Activated T-cell treated with anti-CD3 and anti-CD28 coated beads, Interleukin-2, amount 50 U/mL, for 4 hours (primary cell): ENCODE measurements around the gene NUP43. TPM values are rescaled to one million over a fixed set of nuclear protein-coding genes. Genes with fewer than 3 reads are reported as not detected.
A peak's percentile ranks its signal among the peaks of the same experiment; 100 is the strongest.

Experiments
- ATAC-seq, 2 donors: fragments of 200-7000 bp; cut with Tn5 transposase; one replicate each; pipeline ENCODE4 v1.10.0; 2021
- DNase-seq: peaks from one replicate; pipeline ENCODE4 v3.0.0-alpha.2; 2020
- H3K27me3 Mint-ChIP-seq: one replicate; pipeline ENCODE4 v1.8.0; 2021; ENCODE audit warnings: low read depth, mixed read lengths
- H3K36me3 Mint-ChIP-seq: one replicate; pipeline ENCODE4 v1.8.0; 2022; ENCODE audit warnings: mixed read lengths; ENCODE audit not compliant: insufficient read depth
- H3K4me1 Mint-ChIP-seq: one replicate; pipeline ENCODE4 v1.8.0; 2021; ENCODE audit warnings: low read depth, mixed read lengths
- H3K4me3 Mint-ChIP-seq: one replicate; pipeline ENCODE4 v1.8.0; 2021; ENCODE audit warnings: mild to moderate bottlenecking, moderate library complexity, mixed read lengths
- H3K9me3 Mint-ChIP-seq: one replicate; pipeline ENCODE4 v1.8.0; 2021; ENCODE audit warnings: mixed read lengths
- total RNA-seq, 3 donors: library from RNA; stranded (reverse); gene quantifications; one replicate each; pipeline ENCODE4 v1.2.1, GENCODE V29; 2021

NUP43 gene
- total RNA-seq, 3 donors from 2014 or later, result 54.1 to 67.1 (median 62.8) TPM

DNA sequence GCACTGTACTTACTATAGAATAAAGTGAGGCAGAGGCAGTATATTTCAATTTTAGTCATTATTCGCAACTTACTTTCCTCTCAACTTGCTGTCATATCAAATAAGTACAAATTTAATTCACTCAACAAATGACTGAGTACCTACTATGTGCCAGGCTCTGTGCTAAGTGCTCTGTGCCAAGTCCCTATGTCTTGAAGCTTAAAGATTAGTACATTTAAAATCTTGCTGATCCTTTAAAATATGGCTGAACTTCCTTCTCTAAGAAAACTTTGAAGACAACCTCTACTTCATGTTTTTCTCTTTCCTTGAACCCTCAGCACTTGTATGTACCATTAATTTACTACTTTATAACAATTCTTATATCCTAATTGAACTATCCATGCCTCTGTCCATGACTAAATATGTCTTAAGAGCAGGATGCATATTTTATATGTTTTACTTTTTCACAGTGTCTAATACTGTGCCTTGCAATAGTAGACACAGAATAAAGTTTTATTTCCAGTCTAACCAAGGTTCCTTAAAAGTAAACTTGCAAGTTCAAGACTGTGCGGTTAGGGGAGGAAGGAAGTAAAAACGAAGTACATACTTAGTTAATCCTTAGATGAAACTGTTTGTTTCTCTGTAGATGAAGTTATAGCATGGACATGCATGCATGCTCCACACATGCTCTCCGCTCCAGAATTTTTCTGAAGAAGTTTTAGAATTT lies 18.4 kb downstream of the NUP43 start:
- peaks cover 25% of the 10 kb centered on the region for H3K36me3 Mint-ChIP-seq
- no peak for ATAC-seq
- no peaks in the 10 kb centered on the region for H3K27me3 Mint-ChIP-seq
- H3K9me3 Mint-ChIP-seq, result no peaks in the 10 kb centered on the region
- peaks cover 19% of the 10 kb centered on the region for H3K4me1 Mint-ChIP-seq
- DNase-seq, result no peak
- no peak overlapping the region for H3K4me3 Mint-ChIP-seq

GRCh38 chr6:149725785-149726184 lies 20.5 kb downstream of the NUP43 start:
- H3K4me1 Mint-ChIP-seq, result peaks cover 19% of the 10 kb centered on the region
- H3K9me3 Mint-ChIP-seq, result no peaks in the 10 kb centered on the region
- no peak overlapping the region for H3K4me3 Mint-ChIP-seq
- no peaks in the 10 kb centered on the region for H3K27me3 Mint-ChIP-seq
- peaks cover 21% of the 10 kb centered on the region for H3K36me3 Mint-ChIP-seq
- ATAC-seq (no peak), DNase-seq (no peak)

- H3K4me1 Mint-ChIP-seq, result peaks cover 17% of the 10 kb centered on the region
- peaks cover 19% of the 10 kb centered on the region for H3K36me3 Mint-ChIP-seq
- ATAC-seq, result peak; percentile 97 to 98
- H3K4me3 Mint-ChIP-seq, result no peak overlapping the region
- no peaks in the 10 kb centered on the region for H3K9me3 Mint-ChIP-seq
- no peaks in the 10 kb centered on the region for H3K27me3 Mint-ChIP-seq
- peak; percentile 33 for DNase-seq
Observed at GRCh38 chr6:149723771-149724417, 22.4 kb downstream of the NUP43 start.

- Mint-ChIP-seq H3K4me3 (no peak overlapping the region), H3K9me3 (no peaks in the 10 kb centered on the region), H3K4me1 (peaks cover 16% of the 10 kb centered on the region), H3K36me3 (peaks cover 13% of the 10 kb centered on the region), H3K27me3 (no peaks in the 10 kb centered on the region)
- ATAC-seq, result no peak
- DNase-seq, result no peak
Observed at GRCh38 chr6:149723262-149723661, 23.1 kb downstream of the NUP43 start.

GRCh38 chr6:149719531-149719930 lies 26.8 kb downstream of the NUP43 start:
- ATAC-seq (no peak), DNase-seq (no peak)
- no peaks in the 10 kb centered on the region for H3K27me3 Mint-ChIP-seq
- H3K4me3 Mint-ChIP-seq, result peak overlapping the region; percentile 7
- H3K36me3 Mint-ChIP-seq, result peaks cover 7% of the 10 kb centered on the region
- H3K9me3 Mint-ChIP-seq, result no peaks in the 10 kb centered on the region
- H3K4me1 Mint-ChIP-seq, result peaks cover 28% of the 10 kb centered on the region

GRCh38 chr6:149717588-149718458 lies 28.5 kb downstream of the NUP43 start, which contains the start of gene LATS1:
Gene LATS1 (minus strand): TSS chr6:149718101. CDS start chr6:149702126, 15,975 bp downstream.
- Mint-ChIP-seq H3K4me1 (peaks cover 36% of the 10 kb centered on the region), H3K9me3 (no peaks in the 10 kb centered on the region), H3K27me3 (no peaks in the 10 kb centered on the region), H3K36me3 (peaks cover 6% of the 10 kb centered on the region), H3K4me3 (peak within 1 kb of the TSS; percentile 94)
- ATAC-seq (peak; percentile 93 to 96), DNase-seq (peak; percentile 87)

DNA sequence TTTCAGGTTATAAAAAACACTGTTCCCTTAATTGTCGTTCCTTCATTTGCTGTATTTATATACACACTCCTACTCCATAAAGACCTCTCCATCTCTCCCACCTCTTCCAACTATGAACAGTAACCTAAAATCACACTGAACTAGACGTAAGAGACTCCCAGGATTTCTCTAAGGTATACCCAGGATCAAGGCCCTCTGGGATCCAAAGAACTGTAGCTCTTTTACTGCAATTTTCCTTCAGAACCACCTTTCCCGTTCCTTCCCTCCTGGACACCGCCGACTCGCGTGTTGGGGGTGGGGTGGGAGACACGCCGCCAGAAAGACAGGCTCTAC lies 29.1 kb downstream of the NUP43 start:
- Mint-ChIP-seq H3K9me3 (no peaks in the 10 kb centered on the region), H3K4me1 (peaks cover 36% of the 10 kb centered on the region), H3K27me3 (no peaks in the 10 kb centered on the region), H3K4me3 (peak overlapping the region; percentile 94), H3K36me3 (peaks cover 6% of the 10 kb centered on the region)
- no peak for ATAC-seq
- no peak for DNase-seq

- Mint-ChIP-seq H3K27me3 (no peaks in the 10 kb centered on the region), H3K4me1 (peaks cover 41% of the 10 kb centered on the region), H3K9me3 (no peaks in the 10 kb centered on the region), H3K36me3 (peaks cover 9% of the 10 kb centered on the region), H3K4me3 (peak overlapping the region; percentile 94)
- DNase-seq (no peak), ATAC-seq (no peak)
Observed at GRCh38 chr6:149716181-149716963, 30.0 kb downstream of the NUP43 start.

- no peak overlapping the region for H3K4me3 Mint-ChIP-seq
- H3K36me3 Mint-ChIP-seq, result peaks cover 10% of the 10 kb centered on the region
- DNase-seq (no peak), ATAC-seq (no peak)
- peaks cover 53% of the 10 kb centered on the region for H3K4me1 Mint-ChIP-seq
- H3K27me3 Mint-ChIP-seq, result no peaks in the 10 kb centered on the region
- H3K9me3 Mint-ChIP-seq, result no peaks in the 10 kb centered on the region
Observed at GRCh38 chr6:149714442-149714841, 31.9 kb downstream of the NUP43 start.

DNA sequence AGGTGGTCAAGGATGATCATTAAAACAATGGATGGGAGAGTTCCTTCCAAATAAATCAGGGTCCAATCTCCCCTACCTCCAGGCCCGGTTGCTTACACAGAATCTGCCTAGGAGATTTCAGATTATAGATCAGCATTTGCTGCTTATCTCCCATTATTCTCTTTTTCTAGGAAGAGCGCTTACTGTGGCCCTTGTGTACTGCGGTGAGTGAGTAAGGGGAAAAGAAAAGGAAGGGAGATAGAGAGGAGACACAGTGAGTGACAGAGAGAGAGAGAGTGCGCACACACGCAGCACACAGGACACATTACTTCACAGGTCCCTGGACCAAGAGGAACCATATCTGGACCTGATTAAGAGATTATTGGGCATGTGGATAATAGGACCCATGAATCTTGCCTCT lies 34.6 kb downstream of the NUP43 start:
- Mint-ChIP-seq H3K4me3 (no peak overlapping the region), H3K9me3 (no peaks in the 10 kb centered on the region), H3K4me1 (peaks cover 61% of the 10 kb centered on the region), H3K27me3 (no peaks in the 10 kb centered on the region), H3K36me3 (peaks cover 10% of the 10 kb centered on the region)
- DNase-seq (no peak), ATAC-seq (no peak)

DNA sequence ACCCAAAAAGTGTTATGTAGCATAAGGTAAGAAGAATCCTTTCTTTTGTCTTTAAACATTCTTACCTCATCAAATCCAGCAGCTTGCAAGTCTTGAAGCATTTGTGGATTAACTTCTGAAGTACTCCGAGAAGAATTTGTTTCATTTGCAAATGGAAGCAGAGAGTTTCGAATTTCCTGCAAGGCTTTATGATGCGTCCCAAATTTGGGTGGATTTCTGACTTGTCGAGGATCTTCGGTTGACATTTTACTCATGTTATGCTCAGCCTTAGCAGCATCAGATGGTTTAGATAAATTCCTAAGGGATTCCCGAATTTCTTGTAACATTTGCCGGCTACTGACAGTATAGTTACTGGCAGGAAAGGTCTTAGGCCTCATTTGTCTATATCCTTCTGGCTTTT lies 44.6 kb downstream of the NUP43 start:
- ATAC-seq, result no peak
- Mint-ChIP-seq H3K4me3 (no peak overlapping the region), H3K36me3 (peaks cover 10% of the 10 kb centered on the region), H3K27me3 (no peaks in the 10 kb centered on the region), H3K4me1 (peaks cover 33% of the 10 kb centered on the region), H3K9me3 (no peaks in the 10 kb centered on the region)
- DNase-seq, result no peak

DNA sequence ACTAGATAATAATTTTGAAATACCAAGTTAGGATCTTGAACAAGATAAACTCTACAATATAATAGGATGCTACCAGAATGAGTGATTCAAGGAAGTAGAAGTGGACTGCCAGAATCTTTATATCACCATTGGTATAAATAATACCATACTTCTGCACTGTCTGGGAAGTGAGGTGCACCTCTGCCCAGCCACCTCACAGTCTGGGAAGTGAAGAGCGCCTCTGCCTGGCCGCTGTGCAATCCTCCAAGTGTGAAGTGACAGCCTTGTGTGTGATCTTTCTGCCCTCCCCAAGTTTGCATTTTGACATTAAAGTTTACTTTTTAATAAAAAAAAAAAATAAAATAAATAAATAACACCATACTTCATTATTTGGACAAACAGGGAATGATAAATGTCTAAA lies 47.2 kb downstream of the NUP43 start:
- Mint-ChIP-seq H3K4me3 (no peak overlapping the region), H3K4me1 (peaks cover 24% of the 10 kb centered on the region), H3K36me3 (peaks cover 4% of the 10 kb centered on the region), H3K27me3 (no peaks in the 10 kb centered on the region), H3K9me3 (no peaks in the 10 kb centered on the region)
- ATAC-seq (no peak), DNase-seq (no peak)

- H3K4me1 Mint-ChIP-seq, result peaks cover 20% of the 10 kb centered on the region
- no peak for DNase-seq
- H3K4me3 Mint-ChIP-seq, result no peak overlapping the region
- no peaks in the 10 kb centered on the region for H3K9me3 Mint-ChIP-seq
- no peak for ATAC-seq
- peaks cover 4% of the 10 kb centered on the region for H3K36me3 Mint-ChIP-seq
- no peaks in the 10 kb centered on the region for H3K27me3 Mint-ChIP-seq
Observed at GRCh38 chr6:149698175-149698574, 48.2 kb downstream of the NUP43 start.

- no peaks in the 10 kb centered on the region for H3K27me3 Mint-ChIP-seq
- H3K4me3 Mint-ChIP-seq, result no peak overlapping the region
- H3K9me3 Mint-ChIP-seq, result no peaks in the 10 kb centered on the region
- DNase-seq (no peak), ATAC-seq (no peak)
- peaks cover 9% of the 10 kb centered on the region for H3K36me3 Mint-ChIP-seq
- peaks cover 19% of the 10 kb centered on the region for H3K4me1 Mint-ChIP-seq
Observed at GRCh38 chr6:149696901-149697300, 49.4 kb downstream of the NUP43 start.
